H9 (cell line): ENCODE results near the gene PHACTR2. TPM values are rescaled to one million over a fixed set of nuclear protein-coding genes. Genes with fewer than 3 reads are reported as not detected.
"Not testable (repeated sequence)": the region's sequence is repeated elsewhere in the genome, so short reads cannot be mapped to it uniquely, and the experiment has no call there.

ENCODE experiments used
- DNase-seq: peaks from one replicate; pipeline ENCODE4 v3.0.0-alpha.2; 2017
- H2AFZ ChIP-seq: one replicate; pipeline ENCODE4 v1.6.1; 2013; ENCODE audit warnings: mild to moderate bottlenecking, low read length, control low read depth, moderate library complexity
- H2AK5ac ChIP-seq: 2 replicates; pipeline ENCODE4 v1.6.1; 2013; ENCODE audit warnings: low read length, control low read depth, mixed read lengths; ENCODE audit not compliant: insufficient read length
- H2BK120ac ChIP-seq: one replicate; pipeline ENCODE4 v1.6.1; 2013; ENCODE audit warnings: low read depth, mild to moderate bottlenecking, low read length, control low read depth, inconsistent platforms; ENCODE audit not compliant: poor library complexity, severe bottlenecking
- H2BK12ac ChIP-seq: 2 replicates; pipeline ENCODE4 v1.6.1; 2013; ENCODE audit warnings: low read length, control low read depth, mixed read lengths, low read depth; ENCODE audit not compliant: insufficient read length
- H2BK15ac ChIP-seq: 2 replicates; pipeline ENCODE4 v1.6.1; 2013; ENCODE audit warnings: low read depth, low read length, control low read depth
- H2BK20ac ChIP-seq: one replicate; pipeline ENCODE4 v1.6.1; 2013; ENCODE audit warnings: low read depth, mild to moderate bottlenecking, low read length, control low read depth, inconsistent platforms; ENCODE audit not compliant: poor library complexity, severe bottlenecking
- H2BK5ac ChIP-seq: 2 replicates; pipeline ENCODE4 v1.6.1; 2013; ENCODE audit warnings: low read length, control low read depth, mixed read lengths; ENCODE audit not compliant: insufficient read length
- H3K14ac ChIP-seq: 2 replicates; pipeline ENCODE4 v1.6.1; 2013; ENCODE audit warnings: low read length, control low read depth; ENCODE audit not compliant: insufficient read depth
- H3K18ac ChIP-seq: 2 replicates; pipeline ENCODE4 v1.6.1; 2013; ENCODE audit warnings: low read depth, mild to moderate bottlenecking, mixed read lengths, low read length, control low read depth; ENCODE audit not compliant: insufficient read length
- H3K23ac ChIP-seq: 2 replicates; pipeline ENCODE4 v1.6.1; 2013; ENCODE audit warnings: low read length, control low read depth, mixed read lengths, low read depth; ENCODE audit not compliant: insufficient read length
- H3K23me2 ChIP-seq: 2 replicates; pipeline ENCODE4 v1.6.1; 2013; ENCODE audit warnings: low read depth, mild to moderate bottlenecking, mixed read lengths, low read length, control low read depth; ENCODE audit not compliant: insufficient read length, poor library complexity, severe bottlenecking
- H3K27ac ChIP-seq: 2 replicates; pipeline ENCODE4 v1.5.1; 2013; ENCODE audit warnings: low read length, control low read depth, mixed read lengths, low read depth; ENCODE audit not compliant: insufficient read length
- H3K27me3 ChIP-seq: 2 replicates; pipeline ENCODE4 v1.6.1; 2013; ENCODE audit warnings: low read length, control low read depth, inconsistent platforms; ENCODE audit not compliant: insufficient read depth
- H3K4ac ChIP-seq: 2 replicates; pipeline ENCODE4 v1.6.1; 2013; ENCODE audit warnings: low read depth, mild to moderate bottlenecking, control low read depth, inconsistent platforms, low read length, moderate library complexity
- H3K4me1 ChIP-seq: 2 replicates; pipeline ENCODE4 v1.6.1; 2013; ENCODE audit warnings: low read length, control low read depth, inconsistent platforms; ENCODE audit not compliant: insufficient read depth
- H3K4me2 ChIP-seq: 2 replicates; pipeline ENCODE4 v1.6.1; 2013; ENCODE audit warnings: low read length, control low read depth, mixed read lengths; ENCODE audit not compliant: insufficient read length, insufficient read depth
- H3K56ac ChIP-seq: 2 replicates; pipeline ENCODE4 v1.6.1; 2013; ENCODE audit warnings: low read depth, mild to moderate bottlenecking, mixed read lengths, low read length, control low read depth; ENCODE audit not compliant: insufficient read length
- H3K79me1 ChIP-seq: 2 replicates; pipeline ENCODE4 v1.6.1; 2013; ENCODE audit warnings: low read depth, mild to moderate bottlenecking, moderate library complexity, low read length, control low read depth, inconsistent platforms; ENCODE audit not compliant: insufficient read depth, poor library complexity, severe bottlenecking
- H3K79me2 ChIP-seq: 2 replicates; pipeline ENCODE4 v1.6.1; 2013; ENCODE audit warnings: low read length, control low read depth, inconsistent platforms; ENCODE audit not compliant: insufficient read depth
- H3K9ac ChIP-seq: 2 replicates; pipeline ENCODE4 v1.6.1; 2013; ENCODE audit warnings: low read length, control low read depth, mixed read lengths; ENCODE audit not compliant: insufficient read length; ENCODE audit errors: extremely low read depth
- H3K9me3 ChIP-seq: one replicate; pipeline ENCODE4 v1.6.1; 2013; ENCODE audit warnings: low read depth, low read length, inconsistent platforms; ENCODE audit not compliant: control insufficient read depth
- H3T11ph ChIP-seq: one replicate; pipeline ENCODE4 v1.6.1; 2013; ENCODE audit warnings: mild to moderate bottlenecking, low read length, control low read depth, inconsistent platforms
- H4K20me1 ChIP-seq: one replicate; pipeline ENCODE4 v1.6.1; 2013; ENCODE audit not compliant: control insufficient read depth, insufficient read length, insufficient read depth
- H4K5ac ChIP-seq: 2 replicates; pipeline ENCODE4 v1.6.1; 2013; ENCODE audit warnings: low read depth, mild to moderate bottlenecking, mixed read lengths, low read length, control low read depth; ENCODE audit not compliant: insufficient read length
- H4K8ac ChIP-seq: replicated peaks from 2 replicates; pipeline ENCODE4 v1.6.1; 2013; ENCODE audit warnings: low read length, control low read depth, mixed read lengths, low read depth; ENCODE audit not compliant: insufficient read length
- H4K91ac ChIP-seq: 2 replicates; pipeline ENCODE4 v1.6.1; 2013; ENCODE audit warnings: low read depth, mild to moderate bottlenecking, moderate library complexity, mixed read lengths, low read length, control low read depth; ENCODE audit not compliant: insufficient read length
- H3K27ac Mint-ChIP-seq, 3 experiments: 2 replicates in 2 of 3; 3 replicates in 1 of 3; pipeline ENCODE4 v1.8.0; 2020 to 2021; ENCODE audit warnings: mixed read lengths in 3 of 3, mild to moderate bottlenecking in 1 of 3, moderate library complexity in 1 of 3
- H3K27me3 Mint-ChIP-seq: 2 replicates; pipeline ENCODE4 v1.8.0; 2021; ENCODE audit warnings: low read depth, mild to moderate bottlenecking, moderate library complexity, mixed read lengths
- H3K36me3 Mint-ChIP-seq, 3 experiments: 2 replicates in 2 of 3; 3 replicates in 1 of 3; pipeline ENCODE4 v1.8.0; 2020 to 2021; ENCODE audit warnings: low read depth in 3 of 3, mixed read lengths in 3 of 3; ENCODE audit not compliant: insufficient read depth in 1 of 3
- H3K4me1 Mint-ChIP-seq, 2 experiments: 2 replicates each; pipeline ENCODE4 v1.8.0; 2020; ENCODE audit warnings: mixed read lengths in 2 of 2
- H3K4me3 Mint-ChIP-seq, 2 experiments: 2 replicates in 1 of 2; 3 replicates in 1 of 2; pipeline ENCODE4 v1.8.0; 2020 to 2021; ENCODE audit warnings: mild to moderate bottlenecking in 2 of 2, mixed read lengths in 2 of 2, moderate library complexity in 1 of 2
- H3K9me3 Mint-ChIP-seq, 2 experiments: 2 replicates in 1 of 2; 3 replicates in 1 of 2; pipeline ENCODE4 v1.8.0; 2020; ENCODE audit warnings: mild to moderate bottlenecking in 2 of 2, mixed read lengths in 2 of 2, moderate library complexity in 1 of 2
- WGBS: extraction: QIAGEN DNeasy Blood & Tissue Kit; methylation state at CpG from one replicate; pipeline ENCODE4 v1.1.7; 2013; ENCODE audit warnings: missing lambda C conversion rate, low lambda C conversion rate, mixed read lengths; ENCODE audit not compliant: insufficient read length; ENCODE audit errors: extremely low coverage; 5-methylcytosine and 5-hydroxymethylcytosine counted together
- total RNA-seq: library from RNA; stranded (reverse); gene quantifications from 2 replicates; pipeline ENCODE4 v1.2.1, GENCODE V29; 2021
- TF ChIP-seq, protein P1 (sequence below): fragments of 200-600 bp; sonication (generic); conservative IDR thresholded peaks from 3 replicates; pipeline ENCODE4 v1.8.0; 2021; ENCODE audit warnings: antibody characterized with exemption, mild to moderate bottlenecking

PHACTR2 gene
- total RNA-seq, 1 experiment from 2014 or later: 131 TPM

DNA sequence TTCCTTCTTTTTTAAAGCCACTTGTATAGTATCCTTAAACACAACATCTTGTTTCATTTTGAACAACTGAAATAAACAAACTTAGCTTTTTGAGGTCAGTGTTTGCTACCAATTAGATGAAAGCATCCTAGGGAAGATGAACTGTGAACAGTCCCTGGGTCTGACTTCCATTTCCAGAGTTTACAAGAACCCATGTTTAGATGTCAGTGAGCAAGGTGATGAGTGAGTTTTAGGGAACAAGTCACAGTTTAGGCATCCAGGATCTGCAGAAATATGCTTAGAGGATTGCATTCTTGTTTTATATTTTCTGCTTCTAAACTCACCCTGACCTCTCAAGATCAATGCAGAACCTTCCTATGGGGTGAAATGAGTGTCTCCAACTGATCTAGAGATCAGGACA is 189.5 kb downstream of the PHACTR2 start:
- H2BK120ac ChIP-seq: no peak overlapping the region
- H3K4me3 Mint-ChIP-seq: no peak overlapping the region
- H4K20me1 ChIP-seq: no peaks in the 10 kb centered on the region
- no peak overlapping the region for H3T11ph ChIP-seq
- H3K4me2 ChIP-seq: no peak overlapping the region
- H2BK12ac ChIP-seq: no peak overlapping the region
- no peak overlapping the region for H2AK5ac ChIP-seq
- H3K79me1 ChIP-seq: no peaks in the 10 kb centered on the region
- H4K5ac ChIP-seq: no peak overlapping the region
- H4K91ac ChIP-seq: no peak overlapping the region
- no peak overlapping the region for H3K18ac ChIP-seq
- no peaks in the 10 kb centered on the region for H3K4me1 Mint-ChIP-seq
- H3K9me3 Mint-ChIP-seq: peaks cover 0 to 5% of the 10 kb centered on the region in 2 experiments; a peak in 2 of 5 replicates
- H2BK15ac ChIP-seq: no peak overlapping the region
- H3K79me2 ChIP-seq: no peaks in the 10 kb centered on the region
- no peak overlapping the region for H3K27ac Mint-ChIP-seq
- no peak overlapping the region for H2AFZ ChIP-seq
- no peaks in the 10 kb centered on the region for H3K27me3 Mint-ChIP-seq
- no peaks in the 10 kb centered on the region for H3K9me3 ChIP-seq
- no peak overlapping the region for H2BK20ac ChIP-seq
- H3K27me3 ChIP-seq: no peaks in the 10 kb centered on the region
- H4K8ac ChIP-seq: no peak overlapping the region
- DNase-seq: no peak
- H3K9ac ChIP-seq: no peak overlapping the region
- no peaks in the 10 kb centered on the region for H3K23me2 ChIP-seq
- no peak overlapping the region for H3K4ac ChIP-seq
- no peak overlapping the region for H3K27ac ChIP-seq
- H3K14ac ChIP-seq: no peak overlapping the region
- TF ChIP-seq, protein P1, sequence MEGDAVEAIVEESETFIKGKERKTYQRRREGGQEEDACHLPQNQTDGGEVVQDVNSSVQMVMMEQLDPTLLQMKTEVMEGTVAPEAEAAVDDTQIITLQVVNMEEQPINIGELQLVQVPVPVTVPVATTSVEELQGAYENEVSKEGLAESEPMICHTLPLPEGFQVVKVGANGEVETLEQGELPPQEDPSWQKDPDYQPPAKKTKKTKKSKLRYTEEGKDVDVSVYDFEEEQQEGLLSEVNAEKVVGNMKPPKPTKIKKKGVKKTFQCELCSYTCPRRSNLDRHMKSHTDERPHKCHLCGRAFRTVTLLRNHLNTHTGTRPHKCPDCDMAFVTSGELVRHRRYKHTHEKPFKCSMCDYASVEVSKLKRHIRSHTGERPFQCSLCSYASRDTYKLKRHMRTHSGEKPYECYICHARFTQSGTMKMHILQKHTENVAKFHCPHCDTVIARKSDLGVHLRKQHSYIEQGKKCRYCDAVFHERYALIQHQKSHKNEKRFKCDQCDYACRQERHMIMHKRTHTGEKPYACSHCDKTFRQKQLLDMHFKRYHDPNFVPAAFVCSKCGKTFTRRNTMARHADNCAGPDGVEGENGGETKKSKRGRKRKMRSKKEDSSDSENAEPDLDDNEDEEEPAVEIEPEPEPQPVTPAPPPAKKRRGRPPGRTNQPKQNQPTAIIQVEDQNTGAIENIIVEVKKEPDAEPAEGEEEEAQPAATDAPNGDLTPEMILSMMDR: no peak
- H3K4me1 ChIP-seq: no peaks in the 10 kb centered on the region
- no peak overlapping the region for H3K56ac ChIP-seq
- no peak overlapping the region for H3K23ac ChIP-seq
- H2BK5ac ChIP-seq: no peak overlapping the region
- peaks cover 4 to 34% (median 24%) of the 10 kb centered on the region in 3 experiments for H3K36me3 Mint-ChIP-seq

DNA sequence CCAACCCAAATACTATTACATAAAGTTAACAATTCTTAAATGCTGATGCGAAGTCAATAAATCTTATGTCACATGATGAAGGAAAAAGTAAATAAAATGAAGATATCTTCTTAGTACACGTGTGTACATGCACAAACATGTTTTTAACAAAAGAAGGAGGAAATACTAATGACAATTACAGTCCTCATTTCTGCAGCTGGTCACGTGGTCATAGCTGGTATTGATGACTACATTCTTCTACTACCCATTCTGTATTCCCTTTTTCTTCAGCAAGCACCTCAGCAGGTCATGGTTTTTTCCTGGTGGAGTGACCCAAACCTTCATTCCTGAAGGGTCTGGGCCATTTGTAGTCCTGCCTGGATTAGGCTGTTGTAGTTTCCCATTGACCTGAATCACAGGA is 191.0 kb downstream of the PHACTR2 start:
- H3K4me2 ChIP-seq, H2AFZ ChIP-seq, H2BK15ac ChIP-seq, H2BK20ac ChIP-seq, H3K27me3 Mint-ChIP-seq, DNase-seq, H3K4me1 Mint-ChIP-seq, H2BK120ac ChIP-seq, H2BK12ac ChIP-seq, H3K23ac ChIP-seq, H3K79me2 ChIP-seq, H3K4ac ChIP-seq, H3K9me3 ChIP-seq, H4K8ac ChIP-seq, H4K20me1 ChIP-seq, H4K91ac ChIP-seq, H3K4me3 Mint-ChIP-seq, H3K79me1 ChIP-seq, H3K14ac ChIP-seq, H3K23me2 ChIP-seq, H3K18ac ChIP-seq, H3K4me1 ChIP-seq, H3K27me3 ChIP-seq, H4K5ac ChIP-seq, H2BK5ac ChIP-seq, H3K27ac Mint-ChIP-seq, H3T11ph ChIP-seq, H3K56ac ChIP-seq, H3K9me3 Mint-ChIP-seq, H3K27ac ChIP-seq, H3K9ac ChIP-seq, H2AK5ac ChIP-seq: not testable (repeated sequence)
- peaks cover 4 to 21% (median 13%) of the 10 kb centered on the region in 3 experiments; a peak in 6 of 7 replicates for H3K36me3 Mint-ChIP-seq
- no CpG with 5 or more reads among the region's 3 CpGs for WGBS
